AG08396 (cell line): ENCODE results near the gene RPH3AL.
A peak's percentile ranks its signal among the peaks of the same experiment; 100 is the strongest.
"Not testable (repeated sequence)": the region's sequence is repeated elsewhere in the genome, so short reads cannot be mapped to it uniquely, and the experiment has no call there.

Source experiments
- DNase-seq: peaks from one replicate; pipeline ENCODE4 v3.0.0; 2012; ENCODE audit warnings: low spot score, mixed read lengths

Gene RPH3AL

DNA sequence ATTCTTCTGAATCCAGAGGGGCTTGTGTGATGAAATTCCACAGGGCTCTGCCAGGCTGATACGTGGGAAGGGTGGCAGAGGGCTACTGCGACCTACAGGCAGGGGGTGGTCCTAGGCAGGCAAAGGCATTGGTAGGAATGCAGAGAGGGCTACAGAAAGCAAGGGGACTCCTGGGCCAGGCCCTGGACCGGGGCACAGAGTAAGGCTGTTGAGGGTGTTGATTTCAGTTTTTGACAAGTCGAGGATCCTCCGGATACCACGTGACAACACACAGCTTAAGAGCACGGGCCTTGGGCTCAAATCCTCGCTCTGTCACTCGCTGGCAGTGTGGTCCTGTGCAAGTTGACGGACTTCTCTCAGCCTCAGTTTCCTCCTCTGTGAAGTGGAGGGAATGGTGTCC, 152.0 kb downstream of the RPH3AL start:
- DNase-seq: no peak

DNA sequence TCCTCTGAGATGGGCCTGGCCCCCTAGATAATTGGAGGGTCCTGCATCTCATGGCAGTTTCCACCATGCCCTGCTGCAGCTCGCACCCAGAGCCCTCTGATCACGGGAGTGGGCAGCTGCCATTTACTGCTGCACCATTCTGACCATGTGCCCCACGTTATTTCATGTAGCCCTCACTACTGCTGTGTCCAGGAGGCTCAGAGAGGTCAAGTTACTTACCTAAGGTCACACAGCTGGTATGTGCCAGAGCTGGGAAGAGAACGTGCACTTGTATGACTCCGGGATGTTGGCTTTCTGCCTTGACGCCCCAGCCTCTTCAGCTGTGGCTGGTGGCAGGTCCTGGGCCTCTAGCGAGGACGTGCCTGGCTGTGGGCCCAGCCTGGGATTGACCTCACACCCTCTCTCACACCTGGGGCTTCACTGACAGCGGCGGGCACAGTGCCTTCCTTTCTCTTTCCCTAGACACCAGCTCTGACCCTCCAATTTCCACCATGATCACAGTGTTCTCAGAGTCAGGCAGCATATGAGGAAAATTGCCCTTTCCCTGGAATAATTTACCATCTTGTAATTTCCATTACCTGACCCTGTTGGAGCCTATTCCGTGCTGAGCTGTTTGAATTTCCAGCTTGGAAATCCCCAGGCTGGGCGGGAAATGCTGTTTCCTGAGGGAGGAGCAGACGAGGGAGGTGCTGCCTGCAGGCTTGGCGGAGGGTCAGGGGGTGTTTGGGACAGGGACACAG, 152.6 kb downstream of the RPH3AL start:
- no peak for DNase-seq

DNA sequence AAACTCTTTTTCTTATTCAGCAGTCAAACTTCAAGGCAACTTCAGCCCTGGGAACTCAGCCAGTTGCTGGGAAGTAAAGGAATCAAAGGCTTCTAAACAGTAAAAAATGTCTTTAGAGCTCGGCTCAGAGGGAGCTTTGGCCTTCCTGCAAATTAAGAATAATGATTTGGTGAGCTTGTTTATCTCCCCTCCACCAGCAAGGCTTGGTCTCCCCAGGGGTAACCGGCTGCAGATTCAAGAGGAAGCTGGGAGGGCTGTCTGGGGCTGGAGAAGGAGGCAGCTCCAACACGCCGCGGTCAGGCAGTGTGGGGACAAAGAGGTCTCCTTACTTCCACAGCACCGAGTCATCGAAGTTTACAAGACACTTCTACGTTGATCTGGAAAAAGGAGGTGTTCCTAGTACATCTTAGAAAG, 153.4 kb downstream of the RPH3AL start:
- DNase-seq: no peak

- DNase-seq: not testable (repeated sequence)
Observed at GRCh38 chr17:198225-198624, 154.4 kb downstream of the RPH3AL start.

DNA sequence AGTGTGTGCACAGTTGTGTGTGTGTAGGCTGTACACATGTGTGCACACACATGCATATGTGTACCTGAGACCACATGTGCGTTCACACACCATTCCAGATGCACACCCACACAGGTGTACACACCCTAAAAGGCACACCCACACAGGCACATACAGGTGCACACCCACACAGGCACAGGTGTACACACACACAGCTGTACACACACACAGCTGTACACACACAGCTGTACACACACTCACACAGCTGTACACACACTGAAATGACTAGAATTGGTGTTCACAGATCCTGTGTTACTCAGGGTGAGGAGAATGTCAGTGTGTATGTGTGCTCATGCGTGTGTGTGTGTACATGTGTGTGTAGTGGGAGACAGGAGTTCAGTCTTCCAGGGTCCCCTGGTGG, 155.3 kb downstream of the RPH3AL start:
- no peak for DNase-seq

- DNase-seq: no peak
Observed at GRCh38 chr17:194828-195602, 157.6 kb downstream of the RPH3AL start.

DNA sequence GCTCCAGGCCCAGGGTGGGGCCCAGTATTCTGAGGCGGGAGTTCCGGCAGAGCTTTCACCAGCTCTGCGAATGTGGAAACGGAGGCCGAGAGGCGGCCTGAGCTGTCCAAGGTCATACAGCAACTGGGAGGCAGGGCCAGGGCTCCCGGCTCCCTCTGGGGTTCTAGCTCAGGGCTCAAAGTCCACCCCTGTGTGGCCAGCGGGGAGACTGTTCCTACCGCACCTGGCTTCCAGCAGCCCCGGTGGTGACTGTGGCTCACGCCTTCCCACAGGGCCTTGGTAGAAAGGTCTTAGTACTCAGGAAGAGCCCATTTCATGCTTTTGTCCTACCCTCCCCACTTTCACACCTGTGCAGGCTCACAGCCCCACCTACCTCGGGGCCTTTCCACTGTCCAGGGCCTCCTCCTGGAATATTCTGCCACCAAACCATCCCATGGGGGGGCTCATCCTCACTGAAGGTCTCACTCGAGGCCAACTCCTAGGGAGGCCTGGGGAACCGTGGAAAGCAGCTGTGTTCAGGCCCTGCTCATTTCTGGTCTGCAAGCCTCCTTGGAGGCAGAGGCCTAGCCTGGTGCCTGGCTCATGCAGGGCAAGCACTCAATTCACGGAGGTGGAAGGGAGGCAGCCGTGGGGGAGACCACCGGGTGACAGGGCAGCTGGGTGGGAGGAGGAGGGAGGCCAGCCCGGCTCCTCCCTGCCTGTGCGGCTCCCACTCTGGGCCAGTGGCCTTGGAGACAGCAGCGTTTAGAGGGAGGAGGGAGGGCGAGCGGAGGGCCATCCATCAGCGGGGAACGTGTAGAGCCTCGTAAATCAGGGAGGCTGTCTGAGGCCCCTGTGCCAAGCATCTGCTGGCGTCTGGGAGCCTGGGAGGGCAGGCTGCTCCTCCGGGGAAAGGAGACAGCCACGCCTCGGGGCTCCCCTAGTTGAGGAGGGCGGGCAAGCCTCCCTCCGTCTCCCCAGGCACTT, 158.5 kb downstream of the RPH3AL start:
- DNase-seq: no peak

- no peak for DNase-seq
Observed at GRCh38 chr17:193426-193810, 159.2 kb downstream of the RPH3AL start.

DNA sequence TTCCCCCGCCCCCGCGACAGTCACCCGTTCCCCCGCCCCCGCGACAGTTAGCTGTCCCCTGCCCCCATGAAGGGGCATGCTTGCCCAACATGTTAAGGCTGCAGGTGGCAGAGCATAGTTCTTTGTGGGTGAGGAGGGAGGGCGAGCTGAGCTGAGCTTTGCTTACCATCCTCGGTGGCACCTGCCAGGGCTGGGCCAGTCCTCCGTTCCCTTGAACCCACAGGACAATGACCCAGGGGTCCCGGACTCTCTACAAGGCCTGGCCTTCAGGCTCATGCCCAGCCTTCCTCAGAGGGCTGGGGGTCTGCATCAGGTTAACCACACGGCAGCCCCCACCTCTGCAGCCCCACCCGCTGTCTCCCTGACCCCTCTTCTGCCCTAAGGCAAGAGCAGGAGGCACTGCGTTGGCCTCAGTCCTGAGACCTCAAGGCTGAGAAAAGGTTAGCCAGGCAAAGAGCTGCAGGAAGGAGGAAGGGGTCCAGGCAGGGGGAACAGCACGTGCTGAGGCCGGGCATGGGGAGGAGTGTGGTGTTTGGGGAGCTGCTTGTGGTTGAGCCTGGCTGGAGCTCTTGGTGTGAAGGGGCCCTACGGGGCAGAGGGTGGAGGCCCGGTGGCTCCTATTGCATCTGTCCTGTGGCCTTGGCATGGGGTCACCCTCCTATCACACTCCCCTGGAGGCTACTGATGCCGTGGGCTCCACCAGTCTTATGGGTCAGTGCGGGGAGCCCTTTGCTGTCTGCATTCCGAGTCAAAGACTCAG, 159.8 kb downstream of the RPH3AL start:
- DNase-seq: no peak

GRCh38 chr17:189444-189843, 163.2 kb downstream of the RPH3AL start:
- DNase-seq: no peak

DNA sequence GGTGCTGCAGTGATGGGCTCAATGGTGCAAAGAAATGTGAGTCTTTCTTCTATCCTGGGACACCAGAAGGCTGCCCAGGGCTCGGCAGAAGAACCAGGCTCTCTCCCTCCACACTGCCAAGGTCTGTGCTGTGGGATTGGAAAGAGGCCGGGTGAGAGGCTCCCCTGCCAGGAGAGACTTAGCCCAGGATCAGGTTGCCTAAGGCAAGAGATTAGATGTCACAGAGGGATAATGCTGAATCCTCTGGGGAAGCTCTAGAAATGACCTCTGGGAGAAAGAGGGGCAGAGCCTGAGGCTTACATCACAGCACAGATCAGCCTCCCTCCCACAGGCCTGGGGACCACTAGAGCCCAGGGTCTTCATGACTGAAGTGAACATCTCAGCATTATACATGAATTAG, 165.5 kb downstream of the RPH3AL start:
- no peak for DNase-seq

GRCh38 chr17:185445-186138, 167.0 kb downstream of the RPH3AL start:
- DNase-seq: no peak

- no peak for DNase-seq
Observed at GRCh38 chr17:183021-183420, 169.6 kb downstream of the RPH3AL start.

DNA sequence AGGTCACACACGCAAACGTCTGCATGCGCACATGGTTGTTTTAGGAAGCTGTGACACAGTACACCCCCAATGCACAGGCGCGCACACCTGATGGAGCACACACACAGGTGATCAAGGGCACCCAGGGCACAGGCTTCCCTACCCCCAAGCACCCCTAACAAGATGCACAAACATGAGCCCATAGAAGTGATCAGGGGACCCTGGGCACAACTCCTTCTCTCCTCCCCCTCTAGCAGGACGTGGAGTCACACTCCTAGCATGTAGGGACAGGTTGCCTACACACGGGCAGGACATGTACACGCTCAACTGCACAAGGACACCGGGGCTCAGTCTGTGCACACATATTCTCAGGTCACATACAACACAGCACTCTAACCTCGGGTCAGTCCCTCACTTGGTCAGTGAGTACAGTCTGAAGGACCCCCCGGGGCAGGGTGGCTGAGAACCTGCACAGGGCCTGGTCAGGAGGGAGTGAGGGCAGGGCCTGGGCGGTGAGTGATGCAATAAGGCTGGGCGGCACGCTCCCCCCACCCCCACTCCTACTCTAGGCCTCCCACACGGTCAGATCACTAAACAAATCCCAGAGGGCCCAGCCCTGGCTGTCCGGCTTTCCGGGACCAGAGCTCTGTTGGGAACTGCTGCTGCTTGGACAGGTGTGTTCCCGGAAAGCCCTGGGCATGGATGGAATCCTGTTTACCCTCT, 170.4 kb downstream of the RPH3AL start:
- DNase-seq: no peak

- DNase-seq: peak; percentile 86
Observed at GRCh38 chr17:181245-182049, 171.2 kb downstream of the RPH3AL start, which contains the start of gene DOC2B. TSS of gene DOC2B (minus strand) at chr17:181650. CDS start at chr17:181479, 171 bp downstream.

DNA sequence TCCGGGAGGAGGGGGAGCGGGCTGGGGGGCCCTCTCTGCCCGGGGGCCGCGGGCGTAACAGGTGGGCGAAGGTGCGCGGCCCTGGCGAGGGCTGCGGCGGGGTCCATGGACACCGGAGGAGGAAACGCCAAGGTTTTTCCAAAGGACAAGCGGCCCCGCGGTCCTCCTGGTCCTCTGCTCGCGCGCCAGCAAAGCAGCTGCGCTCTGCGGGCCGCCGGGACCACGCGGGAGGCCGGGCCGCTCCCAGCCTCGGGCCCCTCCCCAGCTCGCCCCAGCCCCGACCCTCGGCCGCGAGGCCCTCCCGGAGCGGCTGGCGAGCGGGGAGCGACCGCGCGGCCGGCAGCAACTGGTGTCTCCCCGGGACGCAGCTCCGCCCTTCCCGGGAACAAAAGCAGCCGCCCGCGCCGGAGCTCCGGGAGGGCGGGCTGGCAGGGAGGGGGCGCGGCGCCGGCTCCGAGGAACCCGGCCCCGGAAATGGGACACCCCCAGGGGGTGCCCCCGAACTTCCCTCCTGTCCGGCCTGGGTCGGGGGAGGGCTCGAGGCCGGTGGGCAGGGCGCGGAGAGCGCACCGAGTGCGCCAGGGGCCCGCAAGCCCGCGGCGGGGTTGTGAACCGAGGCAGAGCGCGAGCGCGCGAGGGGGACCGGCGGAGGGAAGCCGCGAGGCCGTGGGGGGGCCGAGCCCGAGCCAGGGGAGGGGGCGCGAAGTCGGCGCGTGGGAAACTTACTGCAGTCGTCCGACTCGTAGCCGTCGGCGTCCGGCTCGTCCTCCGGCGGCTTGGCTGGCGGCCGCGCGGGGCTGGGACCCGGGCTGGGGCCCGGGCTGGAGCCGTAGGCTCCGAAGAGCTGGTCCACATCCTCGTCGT, 172.0 kb downstream of the RPH3AL start:
- DNase-seq: no peak

GRCh38 chr17:179781-180380, 172.7 kb downstream of the RPH3AL start:
- DNase-seq: no peak

DNA sequence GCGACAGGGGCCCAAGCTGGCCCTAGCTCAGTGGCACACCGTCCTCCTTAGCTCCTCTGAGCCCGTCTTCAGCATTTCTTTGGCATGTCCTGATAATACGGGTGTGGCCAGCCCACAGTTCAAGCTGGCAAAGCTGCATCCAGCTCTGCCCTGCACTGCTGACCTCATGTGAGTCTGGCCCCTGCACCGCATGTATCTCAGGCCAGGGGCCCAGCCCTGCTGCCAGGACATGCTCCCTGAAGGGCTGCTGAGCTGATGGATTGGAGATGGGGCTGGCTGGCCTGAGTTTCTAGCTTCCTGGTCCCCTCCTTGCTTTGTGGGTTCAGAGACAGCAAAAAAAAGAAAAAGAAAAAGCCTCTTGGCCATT, 173.6 kb downstream of the RPH3AL start:
- DNase-seq: no peak
